ENCODE data around the gene SCUBE1.

- TF ChIP-seq TAF1 (IDR thresholded peaks at IDR 0.05; ENCODE audit: low read depth) (no peak), YY1 (IDR thresholded peaks at IDR 0.05; ENCODE audit: low read depth) (no peak), MAX (IDR thresholded peaks at IDR 0.05) (no peak), EP300 (IDR thresholded peaks at IDR 0.05; ENCODE audit: borderline replicate concordance) (no peak)
These were observed 179.9 kb downstream of the SCUBE1 start for GRCh38 chr22:43163241-43163795.
